ENCODE results near the gene MRRF.
"Not testable (repeated sequence)": the region's sequence is repeated elsewhere in the genome, so short reads cannot be mapped to it uniquely, and the experiment has no call there.

The MRRF gene

DNA sequence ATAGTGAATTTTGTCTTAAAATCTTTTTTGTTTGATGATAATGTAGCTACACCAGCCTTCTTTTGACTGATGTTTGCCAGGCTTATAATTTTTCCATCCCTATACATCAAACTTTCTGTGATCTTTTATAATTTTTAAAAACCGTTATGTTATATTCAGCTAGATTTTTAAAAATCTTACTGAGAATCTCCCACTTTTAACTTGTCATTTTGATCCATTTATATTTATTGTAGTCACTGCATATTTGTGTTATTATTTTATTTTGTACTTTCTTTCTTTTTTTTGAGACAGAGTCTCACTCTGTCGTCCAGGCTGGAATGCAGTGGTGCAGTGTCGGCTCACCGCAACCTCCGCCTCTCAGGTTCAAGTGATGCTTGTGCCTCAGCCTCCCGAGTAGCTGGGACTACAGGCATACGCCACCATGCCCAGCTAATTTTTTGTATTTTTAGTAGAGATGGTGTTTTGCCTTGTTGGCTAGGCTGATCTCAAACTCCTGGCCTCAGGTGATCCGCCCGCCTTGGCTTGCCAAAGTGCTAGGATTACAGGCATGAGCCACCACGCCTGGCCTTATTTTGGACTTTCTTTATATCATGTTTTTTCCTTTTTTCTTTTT is 12.7 kb downstream of the MRRF start:
- DNase-seq, result no peak

- DNase-seq, result no peak
Measured at GRCh38 chr9:122281368-122281767, 16.7 kb downstream of the MRRF start.

GRCh38 chr9:122286764-122287163 is 22.1 kb downstream of the MRRF start:
- DNase-seq, result no peak

- no peak for DNase-seq
Measured at GRCh38 chr9:122287214-122287720, 22.6 kb downstream of the MRRF start.

GRCh38 chr9:122291458-122291857 is 26.8 kb downstream of the MRRF start:
- DNase-seq, result no peak

DNA sequence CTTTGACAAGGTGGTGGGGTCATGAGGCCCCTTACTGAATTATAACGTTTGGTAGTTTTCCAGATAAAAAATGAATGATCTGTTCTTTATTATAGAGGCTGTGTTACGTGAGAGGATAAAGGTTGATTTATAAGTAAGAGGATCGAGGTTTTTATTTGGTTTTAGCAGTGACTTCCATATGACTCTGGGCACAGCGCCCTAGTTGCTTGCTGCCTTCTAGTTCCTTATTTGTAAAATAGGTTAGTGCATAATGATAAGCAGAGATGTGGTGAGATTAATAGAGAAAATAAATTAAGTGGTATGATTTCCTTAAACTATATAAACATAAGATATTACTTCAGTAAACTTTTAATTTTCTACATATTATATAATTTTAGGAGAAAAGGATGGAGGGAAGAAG is 29.8 kb downstream of the MRRF start:
- DNase-seq, result no peak

GRCh38 chr9:122297512-122297911 is 32.8 kb downstream of the MRRF start:
- DNase-seq, result no peak

DNA sequence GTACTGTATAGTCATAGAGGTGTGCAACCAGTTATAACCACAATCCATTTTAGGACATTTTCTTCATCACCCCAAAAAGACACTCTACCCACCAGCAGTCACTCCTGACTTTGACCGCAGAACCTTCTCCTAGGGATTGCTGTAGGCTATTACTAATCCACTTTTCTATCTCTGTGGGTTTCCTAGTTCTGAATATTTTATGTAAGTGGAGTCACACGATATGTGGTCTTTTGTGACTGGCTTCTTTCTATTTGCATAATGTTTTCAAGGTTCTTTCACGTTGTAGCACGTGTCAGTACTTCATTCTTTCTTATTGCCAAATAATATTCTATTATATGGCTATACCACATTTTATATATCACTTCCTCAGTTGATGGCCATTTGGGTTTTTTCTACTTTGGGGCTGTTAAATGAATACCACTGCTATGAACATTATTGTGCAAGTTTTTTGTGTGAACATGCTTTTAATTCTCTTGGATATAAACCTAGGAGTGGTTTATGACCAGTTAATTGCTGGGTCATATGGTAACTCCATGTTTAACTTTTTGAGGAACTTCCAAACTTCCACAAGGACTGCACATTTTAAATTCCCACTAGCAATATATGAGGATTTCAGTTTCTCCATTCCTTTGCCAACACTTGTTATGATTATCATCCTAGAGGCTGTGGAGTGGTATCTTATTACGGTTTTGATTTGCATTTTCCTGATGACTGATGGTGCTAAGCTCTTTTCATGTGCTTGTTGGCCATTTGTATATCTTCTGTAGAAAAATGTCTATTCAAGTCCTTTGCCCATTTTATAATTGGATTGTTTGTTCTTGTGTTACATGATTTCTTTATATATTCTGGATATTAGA is 37.8 kb downstream of the MRRF start:
- DNase-seq, result no peak

- DNase-seq, result no peak
Measured at GRCh38 chr9:122307061-122307460, 42.4 kb downstream of the MRRF start.

GRCh38 chr9:122307925-122308324 is 43.2 kb downstream of the MRRF start:
- no peak for DNase-seq

GRCh38 chr9:122309861-122310260 is 45.2 kb downstream of the MRRF start:
- no peak for DNase-seq

DNA sequence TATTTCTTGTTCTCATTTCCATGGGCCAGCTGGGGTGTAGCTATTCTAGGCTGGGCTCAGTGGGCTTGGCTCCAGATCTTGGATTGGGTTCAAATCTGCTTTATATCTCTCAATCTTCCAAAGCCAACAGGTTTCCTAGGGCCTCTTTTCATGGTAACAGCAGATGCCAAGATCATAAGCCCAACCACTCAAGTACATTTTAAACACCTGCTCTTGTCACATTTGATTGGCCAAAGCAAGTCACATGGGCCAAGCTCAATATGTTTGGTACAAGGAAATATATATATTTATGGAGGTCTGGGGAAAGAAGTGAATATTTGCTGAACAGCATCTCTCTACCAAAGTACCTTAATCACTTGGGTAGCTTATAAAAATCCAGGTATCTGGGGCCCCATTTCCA is 49.5 kb downstream of the MRRF start:
- DNase-seq, result no peak

- DNase-seq, result no peak
Measured at GRCh38 chr9:122315534-122315933, 50.9 kb downstream of the MRRF start.

DNA sequence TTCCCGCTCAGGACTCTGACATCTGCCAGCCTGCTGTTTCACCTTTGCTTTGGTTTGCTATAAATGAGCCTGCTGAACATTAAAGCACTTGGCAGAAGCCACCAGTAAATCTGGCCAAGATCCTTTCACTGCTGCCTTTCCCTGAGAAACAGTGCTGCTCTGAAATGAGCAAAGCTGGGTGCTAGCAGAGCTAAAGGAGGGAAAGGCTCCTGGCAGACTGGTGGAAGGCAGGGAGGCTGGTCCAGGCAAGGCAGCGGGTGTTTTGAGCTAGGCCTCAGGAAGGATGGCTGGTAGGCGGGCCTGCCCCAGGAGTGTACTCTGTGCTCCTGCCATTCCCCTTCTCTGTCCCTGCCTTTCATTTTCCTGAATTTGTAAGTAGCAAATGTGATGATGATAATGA is 53.6 kb downstream of the MRRF start:
- DNase-seq, result no peak

DNA sequence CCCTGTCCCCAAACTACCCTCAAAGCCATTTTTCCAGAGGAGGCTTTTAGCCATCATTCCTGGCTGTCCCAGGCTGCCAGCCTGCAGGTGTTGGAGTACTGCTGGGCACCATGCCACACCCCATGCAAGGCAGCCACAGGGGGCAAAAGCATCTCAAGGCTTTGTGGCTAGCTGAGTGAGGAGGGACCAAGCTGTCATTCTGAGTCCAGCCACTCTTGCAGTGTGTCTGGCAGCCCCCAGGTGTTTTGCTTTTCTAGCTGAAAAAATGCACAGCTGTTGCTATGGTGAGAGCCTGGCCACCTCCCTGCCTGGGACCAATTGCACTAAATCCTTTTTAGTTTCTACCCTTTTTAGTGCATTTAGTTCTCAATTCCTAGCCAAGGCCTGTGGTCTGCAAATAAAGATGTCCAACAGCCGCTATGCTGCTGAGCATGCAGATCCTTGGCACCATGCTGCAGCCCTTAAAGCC is 55.8 kb downstream of the MRRF start:
- DNase-seq, result no peak

DNA sequence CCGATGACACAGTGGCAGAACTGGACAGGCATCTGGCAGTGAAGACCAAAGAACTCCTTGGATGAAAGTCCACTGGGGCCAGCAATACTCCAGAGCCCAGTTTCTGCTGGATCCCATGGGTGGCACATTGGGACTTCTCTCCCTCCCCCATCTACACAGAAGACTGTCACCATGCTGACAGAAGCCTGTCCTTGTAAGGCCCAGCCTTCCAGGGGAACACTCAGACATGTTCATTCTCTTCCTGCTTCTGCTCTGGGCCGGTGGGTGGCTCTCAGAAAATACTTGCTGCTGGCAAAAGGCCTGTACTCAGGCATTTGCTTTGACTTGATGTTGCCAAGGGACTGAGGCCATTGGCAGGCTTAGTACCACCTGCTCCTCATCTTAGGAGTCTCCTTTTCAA is 57.9 kb downstream of the MRRF start:
- DNase-seq, result no peak

DNA sequence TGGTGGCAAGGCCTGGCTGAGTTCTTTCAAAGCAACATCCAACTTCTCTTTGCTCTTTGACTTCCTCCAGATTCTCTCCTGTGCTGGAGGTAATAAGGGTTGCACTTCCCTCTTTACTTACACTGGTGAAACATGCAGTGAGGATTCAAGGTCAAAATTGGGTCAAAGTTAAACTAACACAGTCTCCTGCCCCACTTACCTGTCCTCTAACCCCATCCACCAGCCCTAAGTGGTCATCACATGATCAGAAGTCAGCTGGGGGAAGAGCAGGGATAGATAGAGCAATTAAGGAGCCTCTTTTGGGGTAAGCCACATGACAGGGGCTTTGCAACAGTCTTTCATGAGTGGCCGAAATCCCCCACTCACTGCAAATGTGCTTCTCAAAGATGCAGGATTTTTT is 60.0 kb downstream of the MRRF start:
- not testable (repeated sequence) for DNase-seq

DNA sequence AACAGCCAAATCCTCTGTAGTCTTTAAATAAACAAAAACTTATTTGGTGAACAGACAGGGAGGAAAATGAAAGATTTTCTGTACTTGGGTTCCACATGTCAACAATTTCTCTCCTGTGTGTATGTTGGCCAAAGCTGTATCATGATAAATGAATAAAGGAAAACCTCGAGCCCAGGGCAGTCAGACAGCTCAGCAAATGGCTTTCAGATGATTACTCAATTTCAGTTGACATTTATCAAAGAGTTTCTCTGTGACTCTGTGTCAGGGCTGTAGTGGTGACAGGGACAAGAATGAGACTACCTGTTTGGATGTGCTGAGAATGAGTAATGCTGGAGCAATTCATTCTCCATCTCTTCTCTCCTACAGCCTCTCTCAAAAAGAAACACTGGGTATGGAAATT is 60.4 kb downstream of the MRRF start:
- no peak for DNase-seq

- DNase-seq, result no peak
Measured at GRCh38 chr9:122327175-122327574, 62.5 kb downstream of the MRRF start.

GRCh38 chr9:122329597-122329996 is 64.9 kb downstream of the MRRF start:
- no peak for DNase-seq

DNA sequence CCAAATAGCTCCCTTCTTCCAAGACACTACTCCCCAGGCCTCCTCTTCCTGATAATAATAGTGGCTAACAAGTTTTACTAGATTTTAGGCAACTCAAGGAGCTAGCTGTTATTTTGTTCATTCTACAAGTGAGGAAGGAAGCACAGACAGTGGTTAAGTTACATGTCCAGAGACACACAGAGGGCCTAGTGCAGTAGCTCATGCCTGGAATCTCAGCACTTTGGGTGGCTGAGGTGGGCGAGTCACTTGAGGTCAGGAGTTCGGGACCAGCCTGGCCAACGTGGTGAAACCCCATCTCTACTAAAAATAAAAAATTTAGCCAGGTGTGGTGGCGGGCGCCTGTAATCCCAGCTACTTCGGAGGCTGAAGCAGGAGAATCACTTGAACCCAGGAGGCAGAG is 65.8 kb downstream of the MRRF start:
- not testable (repeated sequence) for DNase-seq

DNA sequence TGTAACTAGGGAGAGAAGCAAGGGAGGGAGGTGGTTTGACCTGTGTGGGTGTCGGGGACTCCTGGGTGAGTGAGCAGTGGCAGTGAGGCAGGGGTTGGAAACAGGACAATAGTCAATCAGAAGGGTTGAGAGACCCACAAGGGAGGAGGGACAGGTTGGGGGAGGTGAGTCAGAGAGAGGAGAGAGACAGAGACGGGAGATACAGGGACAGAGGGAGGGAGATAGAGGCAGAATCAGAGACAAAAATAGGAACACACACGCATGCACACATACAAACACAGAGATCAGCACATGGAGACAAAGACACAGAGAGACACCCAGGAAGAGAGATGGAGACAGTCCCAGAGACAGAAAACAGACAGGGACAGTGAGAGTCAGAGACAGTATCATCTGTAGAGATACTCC is 66.8 kb downstream of the MRRF start:
- no peak for DNase-seq

- no peak for DNase-seq
Measured at GRCh38 chr9:122332083-122332482, 67.4 kb downstream of the MRRF start.

DNA sequence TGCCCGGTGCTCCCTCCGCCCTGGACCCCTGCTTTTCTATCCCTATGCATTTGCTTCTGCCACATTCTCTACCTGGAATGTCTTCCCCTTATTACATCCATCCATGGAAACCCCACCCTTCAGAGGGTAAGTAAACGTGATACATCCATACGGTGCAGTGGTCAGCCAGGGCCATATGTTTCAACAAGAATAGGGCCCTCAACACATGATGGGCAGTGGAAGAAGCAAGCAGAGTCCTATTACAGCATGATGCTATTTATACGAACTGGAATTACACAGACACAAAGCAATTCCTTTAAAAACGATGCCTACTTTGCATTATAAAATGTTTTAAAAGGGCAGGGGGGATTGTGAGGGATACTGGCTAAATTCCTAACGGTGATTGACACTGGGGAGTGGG is 68.0 kb downstream of the MRRF start:
- no peak for DNase-seq
